Measurements from ENCODE around the gene RCAN2.

RCAN2 gene

GRCh38 chr6:46507426-46507825 lies 16.2 kb upstream of the RCAN2 start:
- no peak for TF ChIP-seq CTCF (IDR thresholded peaks at IDR 0.05; ENCODE audit: low read depth, low read length)

GRCh38 chr6:46505693-46506512 lies 14.7 kb upstream of the RCAN2 start:
- TF ChIP-seq CTCF (IDR thresholded peaks at IDR 0.05; ENCODE audit: low read depth, low read length) = no peak
- no peak overlapping the region for H3K4me3 ChIP-seq (ENCODE audit: low read depth, low read length)

More at GRCh38 chr6:46507426-46507825, 16.2 kb upstream of the RCAN2 start:
- H3K4me3 ChIP-seq (ENCODE audit: low read depth, low read length) = no peak overlapping the region

GRCh38 chr6:46504242-46504641 lies 13.0 kb upstream of the RCAN2 start:
- TF ChIP-seq CTCF (IDR thresholded peaks at IDR 0.05; ENCODE audit: low read depth, low read length) = no peak
- H3K4me3 ChIP-seq (ENCODE audit: low read depth, low read length) = no peak overlapping the region

- H3K4me3 ChIP-seq (ENCODE audit: low read depth, low read length) = no peak overlapping the region
- TF ChIP-seq CTCF (IDR thresholded peaks at IDR 0.05; ENCODE audit: low read depth, low read length) = no peak
Observed at GRCh38 chr6:46502486-46503119, 11.4 kb upstream of the RCAN2 start.

GRCh38 chr6:46501136-46502089 lies 10.2 kb upstream of the RCAN2 start:
- TF ChIP-seq CTCF (IDR thresholded peaks at IDR 0.05; ENCODE audit: low read depth, low read length) = no peak
- H3K4me3 ChIP-seq (ENCODE audit: low read depth, low read length) = no peak overlapping the region

GRCh38 chr6:46500382-46500781 lies 9.1 kb upstream of the RCAN2 start:
- no peak for TF ChIP-seq CTCF (IDR thresholded peaks at IDR 0.05; ENCODE audit: low read depth, low read length)
- no peak overlapping the region for H3K4me3 ChIP-seq (ENCODE audit: low read depth, low read length)
